Left lung (tissue), 10 donors: ENCODE measurements around the gene ADCK1. TPM values are rescaled to one million over a fixed set of nuclear protein-coding genes. Genes with fewer than 3 reads are reported as not detected.
A peak's percentile ranks its signal among the peaks of the same experiment; 100 is the strongest.

Source experiments
- ATAC-seq: fragments of 200-7000 bp; cut with Tn5 transposase; one replicate; pipeline ENCODE4 v1.9.1; 2020; ENCODE audit warnings: moderate library complexity
- DNase-seq, 4 donors: peaks; one replicate each; pipeline ENCODE4 v3.0.0-alpha.2; 2013 to 2020
- H3K27ac ChIP-seq, 2 donors: fragments of 200-600 bp; sonication (generic) in 1 of 2; one replicate each; pipeline versions ENCODE4 v1.5.0 to v1.8.0; 2020 to 2021
- H3K27me3 ChIP-seq, 2 donors: fragments of 200-600 bp; sonication (generic) in 1 of 2; one replicate each; pipeline versions ENCODE4 v1.5.0 to v1.8.0; 2020 to 2021
- H3K36me3 ChIP-seq, 2 donors: fragments of 200-600 bp; sonication (generic) in 1 of 2; one replicate each; pipeline versions ENCODE4 v1.5.0 to v1.8.0; 2020 to 2021
- H3K4me1 ChIP-seq, 2 donors: fragments of 200-600 bp; one replicate each; pipeline ENCODE4 v1.8.0; 2021
- H3K4me3 ChIP-seq, 2 donors: fragments of 200-600 bp; sonication (generic) in 1 of 2; one replicate each; pipeline versions ENCODE4 v1.5.0 to v1.8.0; 2020 to 2021; ENCODE audit warnings: mild to moderate bottlenecking in 1 of 2
- H3K9me3 ChIP-seq, 2 donors: fragments of 200-600 bp; sonication (generic) in 1 of 2; one replicate each; pipeline versions ENCODE4 v1.5.0 to v1.8.0; 2020 to 2021
- intact Hi-C, 2 donors: fragments of 100-400 bp; cut with DNase I; formaldehyde crosslinking; loops; one replicate each; pipeline versions ENCODE4 v1.11.2 to v1.14.2; 2022
- polyA plus RNA-seq, 6 donors: library from polyadenylated mRNA; unstranded; fragments of 120-200 nt; gene quantifications; one replicate each; pipeline ENCODE4 v1.2.1, GENCODE V29; 2013; ENCODE audit not compliant: insufficient read length in 6 of 6
- total RNA-seq, 2 donors: library from RNA; stranded (reverse); fragmentation: NEBNext Ultra II Directional; extraction: Animal tissue kit (Norgen Biotek cat#: 25700); gene quantifications; one replicate each; pipeline ENCODE4 v1.2.1, GENCODE V29; 2021
- TF ChIP-seq, protein P1 (sequence below), 2 donors: fragments of 200-600 bp; sonication (generic) in 1 of 2; IDR thresholded peaks; one replicate each; pipeline versions ENCODE4 v1.5.0 to v1.8.0; 2021; ENCODE audit warnings: antibody characterized with exemption in 2 of 2
- donor health status: DM: no; HTN: yes; CAD: no.
- donor health status: DM: no; HTN: no; CAD: no.

The ADCK1 gene
- total and polyA plus RNA-seq, 8 donors, result 4.8 to 10.3 (median 6.9) TPM

DNA sequence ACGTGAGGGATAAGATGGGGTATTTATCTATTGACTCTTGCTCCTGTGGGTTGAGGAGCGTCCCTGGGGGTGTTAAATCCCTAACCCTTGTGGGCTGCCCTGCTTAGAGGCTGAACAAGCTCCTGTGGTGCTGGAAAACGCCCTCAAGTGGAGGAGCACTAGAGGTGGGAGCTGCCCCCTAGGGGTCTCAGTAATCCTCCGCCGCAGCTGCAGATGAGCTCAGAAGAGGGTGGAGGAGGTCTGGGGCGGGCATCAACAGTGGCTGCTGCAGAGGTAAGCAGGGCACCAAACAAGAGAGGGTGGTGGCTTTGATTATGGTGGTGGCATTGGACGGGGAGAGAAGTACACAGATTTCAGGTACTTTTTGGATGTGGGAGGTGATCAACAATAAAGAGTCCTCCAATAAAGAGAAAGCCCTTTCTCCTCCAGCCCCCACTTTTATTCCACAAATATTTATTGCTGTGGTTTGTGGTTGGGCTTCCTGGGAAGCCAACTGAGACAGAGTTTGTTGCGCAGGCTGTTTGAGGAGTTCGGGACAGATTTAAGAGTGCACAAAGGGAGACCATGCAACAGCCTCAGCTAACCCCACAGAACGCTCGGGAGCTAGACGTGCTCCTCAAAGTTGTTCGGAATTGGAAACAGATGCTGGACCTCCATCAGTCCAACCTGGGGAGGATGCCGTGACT lies 179.9 kb downstream of the ADCK1 start:
- no peaks in the 10 kb centered on the region for H3K4me1 ChIP-seq
- H3K9me3 ChIP-seq, result no peaks in the 10 kb centered on the region
- H3K36me3 ChIP-seq, result no peaks in the 10 kb centered on the region
- DNase-seq, result no peak
- intact Hi-C loops, result no loop called here
- H3K27me3 ChIP-seq, result peaks cover 0 to 32% of the 10 kb centered on the region in 2 donors
- ATAC-seq, result no peak
- TF ChIP-seq, protein P1, sequence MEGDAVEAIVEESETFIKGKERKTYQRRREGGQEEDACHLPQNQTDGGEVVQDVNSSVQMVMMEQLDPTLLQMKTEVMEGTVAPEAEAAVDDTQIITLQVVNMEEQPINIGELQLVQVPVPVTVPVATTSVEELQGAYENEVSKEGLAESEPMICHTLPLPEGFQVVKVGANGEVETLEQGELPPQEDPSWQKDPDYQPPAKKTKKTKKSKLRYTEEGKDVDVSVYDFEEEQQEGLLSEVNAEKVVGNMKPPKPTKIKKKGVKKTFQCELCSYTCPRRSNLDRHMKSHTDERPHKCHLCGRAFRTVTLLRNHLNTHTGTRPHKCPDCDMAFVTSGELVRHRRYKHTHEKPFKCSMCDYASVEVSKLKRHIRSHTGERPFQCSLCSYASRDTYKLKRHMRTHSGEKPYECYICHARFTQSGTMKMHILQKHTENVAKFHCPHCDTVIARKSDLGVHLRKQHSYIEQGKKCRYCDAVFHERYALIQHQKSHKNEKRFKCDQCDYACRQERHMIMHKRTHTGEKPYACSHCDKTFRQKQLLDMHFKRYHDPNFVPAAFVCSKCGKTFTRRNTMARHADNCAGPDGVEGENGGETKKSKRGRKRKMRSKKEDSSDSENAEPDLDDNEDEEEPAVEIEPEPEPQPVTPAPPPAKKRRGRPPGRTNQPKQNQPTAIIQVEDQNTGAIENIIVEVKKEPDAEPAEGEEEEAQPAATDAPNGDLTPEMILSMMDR (IDR thresholded peaks at IDR 0.05), result no peak
- H3K27ac ChIP-seq, result no peak overlapping the region
- no peak overlapping the region for H3K4me3 ChIP-seq

DNA sequence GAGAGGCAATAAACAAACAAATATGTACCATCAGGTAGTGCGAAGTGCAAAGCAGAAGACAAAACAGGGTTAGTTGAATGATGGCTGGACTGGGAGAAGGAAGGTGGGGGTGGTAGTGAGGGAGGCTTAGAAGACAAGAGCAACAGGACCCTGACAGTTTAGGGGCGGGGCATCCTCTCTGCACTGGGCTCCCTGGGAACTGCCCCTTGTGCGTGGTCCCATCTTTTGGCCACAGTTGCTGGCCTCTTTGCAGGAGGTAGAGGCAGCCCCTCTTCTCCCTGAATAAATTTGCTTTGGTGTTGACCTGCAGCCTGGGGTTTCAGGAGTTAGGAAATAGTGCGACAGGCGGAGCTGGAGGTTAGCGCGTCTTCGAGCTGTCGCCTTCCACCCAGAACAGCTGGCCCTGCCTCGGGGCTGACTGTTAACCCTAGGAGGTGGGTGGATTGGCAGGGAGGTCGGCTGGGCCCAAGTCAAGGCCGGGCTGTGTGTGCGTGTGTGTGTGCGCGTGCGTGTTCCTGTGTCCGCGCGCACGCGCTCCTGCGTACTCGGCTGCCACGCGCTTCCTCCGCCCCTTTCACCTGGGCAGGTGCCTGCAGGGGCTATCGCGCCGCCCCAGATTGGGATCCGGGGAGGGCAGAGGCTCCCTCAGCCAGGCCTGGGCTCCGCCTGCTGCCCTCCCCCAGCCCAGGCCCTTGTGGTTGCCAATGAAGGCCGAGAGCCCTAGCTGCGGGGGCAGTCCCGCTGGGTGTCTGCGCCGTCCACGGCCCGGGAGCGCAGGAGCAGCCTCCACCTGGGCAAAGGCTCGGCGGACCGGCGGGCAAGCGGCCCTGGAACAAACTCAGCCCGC lies 180.8 kb downstream of the ADCK1 start:
- Histone ChIP-seq H3K4me3 (peak overlapping the region; percentile 18 to 24), H3K27me3 (peaks cover 0 to 32% of the 10 kb centered on the region in 2 donors), H3K4me1 (no peaks in the 10 kb centered on the region), H3K9me3 (no peaks in the 10 kb centered on the region), H3K27ac (no peak overlapping the region), H3K36me3 (no peaks in the 10 kb centered on the region)
- ATAC-seq (peak; percentile 97), DNase-seq (peak in 3 of 4 donors; percentile 53 to 90 (median 72))
- TF ChIP-seq, protein P1 (IDR thresholded peaks at IDR 0.05), result no peak
- intact Hi-C loops, result no loop called here

Other genes starting within 250 kb of the ADCK1 start
- 10 to 100 TPM; 40.7 to 44.0 TPM for gene SPTLC2, start 183.5 kb upstream of the ADCK1 start, total RNA-seq
- gene SPTLC2, start 183.5 kb upstream of the ADCK1 start, polyA plus RNA-seq, result 10 to 100 TPM; 32.9 to 39.0 (median 36.5) TPM
- gene ALKBH1, start 92.1 kb upstream of the ADCK1 start, total RNA-seq, result 1 to 10 TPM; 8.6 to 8.8 TPM
- gene ALKBH1, start 92.1 kb upstream of the ADCK1 start, polyA plus RNA-seq, result 10 to 100 TPM; 14.6 to 18.8 (median 15.2) TPM
- gene SLIRP, start 92.0 kb upstream of the ADCK1 start, total RNA-seq, result 10 to 100 TPM; 69.7 to 93.9 TPM
- gene SLIRP, start 92.0 kb upstream of the ADCK1 start, polyA plus RNA-seq, result 10 to 100 TPM; 68.6 to 83.6 (median 75.1) TPM
- gene SNW1, start 39.0 kb upstream of the ADCK1 start, total RNA-seq, result 10 to 100 TPM; 50.9 to 51.9 TPM
- gene SNW1, start 39.0 kb upstream of the ADCK1 start, polyA plus RNA-seq, result 10 to 100 TPM; 76.6 to 92.0 (median 82.9) TPM